Natural killer cell (primary cell): Measurements from ENCODE around the gene CEP83. TPM values are rescaled to one million over a fixed set of nuclear protein-coding genes. Genes with fewer than 3 reads are reported as not detected.

Source experiments
- ATAC-seq, 3 donors: fragments of 150-1000 bp in 2 of 3; fragments of 200-7000 bp in 1 of 3; cut with Tn5 transposase; 1 replicate in 1 of 3; 2 replicates in 2 of 3; pipeline ENCODE4 v1.10.0; 2021; ENCODE audit warnings: mild to moderate bottlenecking in 2 of 3, moderate library complexity in 2 of 3
- DNase-seq, 2 donors: peaks; one replicate each; pipeline versions ENCODE4 v3.0.0 to v3.0.0-alpha.2; 2013 to 2021; ENCODE audit warnings: mixed read lengths in 1 of 2
- H3K27ac ChIP-seq: one replicate; pipeline ENCODE4 v1.5.1; 2013; ENCODE audit warnings: mild to moderate bottlenecking, low read length
- H3K27me3 ChIP-seq: one replicate; pipeline ENCODE4 v1.6.1; 2013; ENCODE audit warnings: low read length; ENCODE audit not compliant: control insufficient read depth, insufficient read depth
- H3K36me3 ChIP-seq: one replicate; pipeline ENCODE4 v1.6.1; 2013; ENCODE audit warnings: low read length; ENCODE audit not compliant: control insufficient read depth, insufficient read depth
- H3K4me1 ChIP-seq: one replicate; pipeline ENCODE4 v1.6.1; 2013; ENCODE audit warnings: low read length; ENCODE audit not compliant: control insufficient read depth, insufficient read depth
- H3K4me3 ChIP-seq: one replicate; pipeline ENCODE4 v1.5.1; 2013; ENCODE audit warnings: low read length
- H3K9me3 ChIP-seq: one replicate; pipeline ENCODE4 v1.6.1; 2013; ENCODE audit warnings: low read length; ENCODE audit not compliant: control insufficient read depth, insufficient read depth
- H3K27ac Mint-ChIP-seq, 2 donors: one replicate each; pipeline ENCODE4 v1.8.0; 2022; ENCODE audit warnings: mild to moderate bottlenecking in 2 of 2, mixed read lengths in 2 of 2, moderate library complexity in 1 of 2
- H3K27me3 Mint-ChIP-seq, 2 donors: one replicate each; pipeline ENCODE4 v1.8.0; 2022; ENCODE audit warnings: low read depth in 2 of 2, mixed read lengths in 2 of 2
- H3K36me3 Mint-ChIP-seq: one replicate; pipeline ENCODE4 v1.8.0; 2022; ENCODE audit warnings: mixed read lengths
- H3K4me1 Mint-ChIP-seq, 2 donors: one replicate each; pipeline ENCODE4 v1.8.0; 2022; ENCODE audit warnings: mixed read lengths in 2 of 2
- H3K4me3 Mint-ChIP-seq: one replicate; pipeline ENCODE4 v1.8.0; 2022; ENCODE audit warnings: mild to moderate bottlenecking, moderate library complexity, mixed read lengths
- H3K9me3 Mint-ChIP-seq, 2 donors: one replicate each; pipeline ENCODE4 v1.8.0; 2022; ENCODE audit warnings: mixed read lengths in 2 of 2
- WGBS: methylation state at CpG from one replicate; pipeline ENCODE4 v1.1.7; 2013; ENCODE audit warnings: missing lambda C conversion rate; ENCODE audit not compliant: insufficient coverage; 5-methylcytosine and 5-hydroxymethylcytosine counted together
- intact Hi-C: fragments of 100-400 bp; cut with micrococcal nuclease; formaldehyde crosslinking; loops from one replicate; pipeline ENCODE4 v1.14.2; 2022
- total RNA-seq, 4 donors: library from RNA; stranded (reverse); fragments of 120-200 nt in 1 of 4; gene quantifications; one replicate each; pipeline versions ENCODE4 v1.2.3 to v1.2.4, GENCODE V29; 2013 to 2022
- TF ChIP-seq, protein P1 (sequence below): fragments of 200-600 bp; IDR thresholded peaks from one replicate; pipeline ENCODE4 v1.8.0; 2022; ENCODE audit warnings: antibody characterized with exemption

Gene CEP83
- total RNA-seq, 3 donors from 2014 or later (not counting 1 experiment from before 2014, with no cell fraction given) = 13.3 to 19.3 (median 15.2) TPM

DNA sequence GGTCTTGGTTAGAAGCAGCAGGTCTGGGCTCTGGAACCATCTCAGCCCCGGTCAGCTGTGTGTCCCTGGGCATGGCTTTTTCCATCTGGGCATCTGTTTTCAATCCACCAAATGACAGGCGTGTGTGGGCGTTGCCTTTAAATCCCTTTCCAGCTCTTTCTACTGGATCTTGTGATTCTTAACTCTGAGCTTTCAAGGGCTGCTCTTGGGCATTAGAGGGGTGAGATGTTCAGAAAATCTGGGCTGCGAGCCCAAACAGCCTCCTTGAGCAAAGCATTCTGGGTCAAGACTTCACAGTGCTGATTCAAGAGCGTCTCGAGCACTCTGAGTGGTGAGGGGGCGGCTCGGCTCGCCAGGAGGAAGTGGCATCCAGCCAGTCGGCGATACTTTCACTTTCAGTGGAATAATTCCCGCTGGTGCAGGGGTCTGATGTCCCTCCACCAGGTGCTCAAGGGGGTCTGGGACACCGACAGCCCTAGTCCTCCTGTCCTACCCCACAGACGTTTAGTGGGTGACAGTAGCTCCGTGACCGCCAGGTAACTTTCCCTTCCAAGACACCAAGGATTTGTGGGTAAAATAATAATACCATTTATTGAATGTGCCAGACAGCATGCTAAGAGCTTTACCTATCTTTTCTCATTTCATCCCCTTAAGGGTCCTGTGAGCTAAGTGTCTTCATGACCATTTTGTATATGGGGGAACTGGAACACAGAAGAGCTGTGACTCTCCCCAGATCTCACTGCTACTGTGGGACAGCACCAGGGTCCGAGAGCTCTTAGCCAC lies 197.2 kb downstream of the CEP83 start:
- WGBS = 15% methylated on average over 17 of the region's 17 CpGs
- TF ChIP-seq, protein P1, sequence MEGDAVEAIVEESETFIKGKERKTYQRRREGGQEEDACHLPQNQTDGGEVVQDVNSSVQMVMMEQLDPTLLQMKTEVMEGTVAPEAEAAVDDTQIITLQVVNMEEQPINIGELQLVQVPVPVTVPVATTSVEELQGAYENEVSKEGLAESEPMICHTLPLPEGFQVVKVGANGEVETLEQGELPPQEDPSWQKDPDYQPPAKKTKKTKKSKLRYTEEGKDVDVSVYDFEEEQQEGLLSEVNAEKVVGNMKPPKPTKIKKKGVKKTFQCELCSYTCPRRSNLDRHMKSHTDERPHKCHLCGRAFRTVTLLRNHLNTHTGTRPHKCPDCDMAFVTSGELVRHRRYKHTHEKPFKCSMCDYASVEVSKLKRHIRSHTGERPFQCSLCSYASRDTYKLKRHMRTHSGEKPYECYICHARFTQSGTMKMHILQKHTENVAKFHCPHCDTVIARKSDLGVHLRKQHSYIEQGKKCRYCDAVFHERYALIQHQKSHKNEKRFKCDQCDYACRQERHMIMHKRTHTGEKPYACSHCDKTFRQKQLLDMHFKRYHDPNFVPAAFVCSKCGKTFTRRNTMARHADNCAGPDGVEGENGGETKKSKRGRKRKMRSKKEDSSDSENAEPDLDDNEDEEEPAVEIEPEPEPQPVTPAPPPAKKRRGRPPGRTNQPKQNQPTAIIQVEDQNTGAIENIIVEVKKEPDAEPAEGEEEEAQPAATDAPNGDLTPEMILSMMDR = no peak
- peak; percentile 78 to 87 for DNase-seq
- H3K27ac Mint-ChIP-seq = peak overlapping the region; percentile 96 to 97
- H3K4me3 Mint-ChIP-seq = peak overlapping the region; percentile 92
- intact Hi-C loops = loop anchor here (1.0 to 10.0 kb wide), 6 partner anchors 18 to 415 kb away; no protein-coding TSS in a partner anchor
- H3K4me1 ChIP-seq = peaks cover 37% of the 10 kb centered on the region
- H3K4me3 ChIP-seq = peak overlapping the region; percentile 69
- H3K27ac ChIP-seq = peak overlapping the region; percentile 96
- no peaks in the 10 kb centered on the region for H3K27me3 ChIP-seq
- no peaks in the 10 kb centered on the region for H3K9me3 ChIP-seq
- no peaks in the 10 kb centered on the region for H3K27me3 Mint-ChIP-seq
- peak; percentile 87 to 93 (median 88) for ATAC-seq
- peaks cover 33 to 44% of the 10 kb centered on the region in 2 donors for H3K4me1 Mint-ChIP-seq
- H3K36me3 ChIP-seq = peaks cover 18% of the 10 kb centered on the region
- H3K9me3 Mint-ChIP-seq = no peaks in the 10 kb centered on the region
- peaks cover 7% of the 10 kb centered on the region for H3K36me3 Mint-ChIP-seq

GRCh38 chr12:94261786-94262185 lies 197.9 kb downstream of the CEP83 start:
- H3K27me3 ChIP-seq = no peaks in the 10 kb centered on the region

DNA sequence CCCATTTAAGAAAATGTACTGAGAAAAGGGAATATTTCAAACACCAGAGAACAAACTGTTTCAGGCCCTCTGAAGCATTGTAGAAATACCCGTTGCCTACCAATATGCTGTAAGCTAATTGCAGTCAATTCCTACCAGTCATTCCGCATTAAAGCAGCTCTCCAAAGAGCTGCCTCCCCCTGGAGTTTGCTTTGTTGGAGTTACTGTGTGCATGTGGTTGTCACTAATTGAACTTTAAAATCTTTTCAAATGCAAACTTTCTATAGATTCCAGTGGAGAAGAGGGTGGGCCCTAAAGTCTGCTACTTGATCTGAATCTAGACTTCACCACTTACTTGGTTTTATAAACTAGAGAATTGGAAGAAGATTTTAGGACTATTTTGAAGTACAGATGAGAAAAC lies 198.5 kb downstream of the CEP83 start:
- Histone ChIP-seq H3K4me3 (no peak overlapping the region), H3K27ac (no peak overlapping the region), H3K9me3 (no peaks in the 10 kb centered on the region), H3K36me3 (peaks cover 20% of the 10 kb centered on the region), H3K4me1 (peaks cover 29% of the 10 kb centered on the region), H3K27me3 (no peaks in the 10 kb centered on the region)
- no peak overlapping the region for H3K4me3 Mint-ChIP-seq
- intact Hi-C loops = loop anchor here (5.0 to 10.0 kb wide), 3 partner anchors 56 to 416 kb away; no protein-coding TSS in a partner anchor
- no peaks in the 10 kb centered on the region for H3K9me3 Mint-ChIP-seq
- peaks cover 26 to 34% of the 10 kb centered on the region in 2 donors for H3K4me1 Mint-ChIP-seq
- TF ChIP-seq, protein P1 = no peak
- WGBS = 100% methylated on average over 2 of the region's 2 CpGs
- H3K27ac Mint-ChIP-seq = peak overlapping the region; percentile 96 to 97
- H3K27me3 Mint-ChIP-seq = no peaks in the 10 kb centered on the region
- DNase-seq (no peak), ATAC-seq (no peak)
- peaks cover 15% of the 10 kb centered on the region for H3K36me3 Mint-ChIP-seq

More at GRCh38 chr12:94261786-94262185, 197.9 kb downstream of the CEP83 start:
- Histone ChIP-seq H3K4me1 (peaks cover 36% of the 10 kb centered on the region), H3K36me3 (peaks cover 20% of the 10 kb centered on the region), H3K27ac (peak overlapping the region; percentile 96), H3K4me3 (peak overlapping the region; percentile 69), H3K9me3 (no peaks in the 10 kb centered on the region)
- Mint-ChIP-seq H3K4me1 (peaks cover 27 to 38% of the 10 kb centered on the region in 2 donors), H3K4me3 (peak overlapping the region; percentile 92), H3K27me3 (no peaks in the 10 kb centered on the region), H3K27ac (peak overlapping the region; percentile 96 to 97), H3K36me3 (peaks cover 9% of the 10 kb centered on the region), H3K9me3 (no peaks in the 10 kb centered on the region)
- WGBS = 100% methylated on average over 3 of the region's 3 CpGs
- TF ChIP-seq, protein P1 = no peak
- intact Hi-C loops = loop anchor here (1.0 to 10.0 kb wide), 6 partner anchors 17 to 416 kb away; no protein-coding TSS in a partner anchor
- no peak for DNase-seq
- no peak for ATAC-seq
